IPS DF 6.9 (cell line): ENCODE results near the gene L3MBTL1.

ENCODE experiments used
- DNase-seq: peaks from one replicate; pipeline ENCODE4 v3.0.0-alpha.2; 2013; ENCODE audit warnings: low read depth, low spot score
- H3K27ac ChIP-seq: one replicate; pipeline ENCODE4 v1.5.1; 2013; ENCODE audit warnings: low read length, control low read depth
- H3K27me3 ChIP-seq: 2 replicates; pipeline ENCODE4 v1.6.1; 2013; ENCODE audit warnings: mild to moderate bottlenecking, low read length; ENCODE audit not compliant: control insufficient read depth, insufficient read depth
- H3K36me3 ChIP-seq: 2 replicates; pipeline ENCODE4 v1.6.1; 2013; ENCODE audit warnings: low read length; ENCODE audit not compliant: control insufficient read depth, insufficient read depth
- H3K4me1 ChIP-seq: 2 replicates; pipeline ENCODE4 v1.6.1; 2013; ENCODE audit warnings: low read length; ENCODE audit not compliant: control insufficient read depth, insufficient read depth
- H3K4me3 ChIP-seq: 2 replicates; pipeline ENCODE4 v1.5.1; 2013; ENCODE audit warnings: mild to moderate bottlenecking, low read length
- H3K9me3 ChIP-seq: 2 replicates; pipeline ENCODE4 v1.6.1; 2013; ENCODE audit warnings: low read length, inconsistent platforms; ENCODE audit not compliant: control insufficient read depth, insufficient read depth
- WGBS: extraction: QIAGEN DNeasy Blood & Tissue Kit; methylation state at CpG from one replicate; pipeline ENCODE4 v1.1.7; 2013; ENCODE audit warnings: mixed read lengths, missing lambda C conversion rate; ENCODE audit not compliant: insufficient read length, insufficient coverage; 5-methylcytosine and 5-hydroxymethylcytosine counted together

Gene L3MBTL1

GRCh38 chr20:43525021-43525420, 17.5 kb downstream of the L3MBTL1 start:
- Histone ChIP-seq H3K27me3 (no peaks in the 10 kb centered on the region), H3K4me3 (no peak overlapping the region), H3K36me3 (no peaks in the 10 kb centered on the region), H3K27ac (no peak overlapping the region), H3K4me1 (no peaks in the 10 kb centered on the region), H3K9me3 (no peaks in the 10 kb centered on the region)
- DNase-seq: no peak
- no CpG with 5 or more reads among the region's 5 CpGs for WGBS

GRCh38 chr20:43528258-43528875, 20.9 kb downstream of the L3MBTL1 start:
- Histone ChIP-seq H3K36me3 (no peaks in the 10 kb centered on the region), H3K9me3 (no peaks in the 10 kb centered on the region), H3K27ac (no peak overlapping the region), H3K4me1 (no peaks in the 10 kb centered on the region), H3K27me3 (no peaks in the 10 kb centered on the region), H3K4me3 (no peak overlapping the region)
- WGBS: no CpG with 5 or more reads among the region's 8 CpGs
- no peak for DNase-seq

DNA sequence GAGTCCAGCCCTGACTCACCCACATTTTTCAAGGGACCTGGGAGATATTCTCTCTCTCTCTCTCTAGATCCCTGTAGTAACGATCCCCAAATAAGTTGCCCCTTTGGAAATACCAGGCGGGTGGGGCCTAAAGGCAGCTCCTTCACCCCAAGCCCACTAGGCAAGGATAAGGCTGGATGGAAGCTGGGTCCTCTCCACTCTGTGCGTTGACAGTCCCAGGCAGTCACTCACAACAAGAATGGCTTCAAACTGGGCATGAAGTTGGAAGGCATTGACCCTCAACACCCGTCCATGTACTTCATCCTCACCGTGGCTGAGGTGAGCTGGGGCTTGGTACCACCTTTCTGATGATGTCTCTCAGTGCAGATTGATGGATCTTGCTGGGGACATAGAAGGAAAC, 21.6 kb downstream of the L3MBTL1 start:
- WGBS: no CpG with 5 or more reads among the region's 5 CpGs
- Histone ChIP-seq H3K27me3 (no peaks in the 10 kb centered on the region), H3K27ac (no peak overlapping the region), H3K4me3 (no peak overlapping the region), H3K4me1 (no peaks in the 10 kb centered on the region), H3K36me3 (no peaks in the 10 kb centered on the region), H3K9me3 (no peaks in the 10 kb centered on the region)
- no peak for DNase-seq

DNA sequence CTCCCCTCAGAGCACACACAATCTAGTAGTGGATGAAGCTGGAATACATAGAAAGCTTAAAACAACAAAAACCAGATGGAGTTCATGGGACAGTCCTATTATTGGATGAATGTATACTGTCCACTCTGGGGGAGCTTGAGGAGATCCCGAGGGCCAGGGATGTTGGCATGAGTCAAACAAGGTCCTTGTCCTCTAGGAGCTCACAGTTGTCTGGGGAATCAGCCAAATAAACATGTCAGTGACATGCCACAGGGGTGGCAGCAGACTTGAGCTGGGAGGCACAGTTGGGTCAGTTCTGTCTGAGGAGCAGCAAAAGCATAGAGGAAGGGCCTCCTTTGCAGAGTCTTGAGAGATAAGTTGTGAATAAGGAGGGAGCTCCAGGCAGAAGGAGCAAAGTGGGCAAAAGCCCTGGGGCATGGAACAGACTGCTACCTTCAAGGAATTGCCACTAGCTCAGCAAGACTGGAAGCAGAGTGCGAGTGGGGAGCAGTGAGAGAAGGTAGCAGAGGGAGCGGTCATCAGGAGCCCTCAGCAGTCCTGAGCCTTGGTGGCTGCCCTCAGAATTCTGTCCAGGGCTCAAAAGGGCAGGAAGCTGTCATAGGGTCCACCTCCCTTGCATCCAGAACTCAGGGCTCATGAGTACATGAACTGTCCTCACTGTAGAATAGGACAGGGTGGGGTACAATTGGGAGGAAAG, 22.1 kb downstream of the L3MBTL1 start:
- Histone ChIP-seq H3K27me3 (no peaks in the 10 kb centered on the region), H3K4me3 (no peak overlapping the region), H3K27ac (no peak overlapping the region), H3K36me3 (no peaks in the 10 kb centered on the region), H3K4me1 (no peaks in the 10 kb centered on the region), H3K9me3 (no peaks in the 10 kb centered on the region)
- WGBS: no CpG with 5 or more reads among the region's 3 CpGs
- DNase-seq: no peak

DNA sequence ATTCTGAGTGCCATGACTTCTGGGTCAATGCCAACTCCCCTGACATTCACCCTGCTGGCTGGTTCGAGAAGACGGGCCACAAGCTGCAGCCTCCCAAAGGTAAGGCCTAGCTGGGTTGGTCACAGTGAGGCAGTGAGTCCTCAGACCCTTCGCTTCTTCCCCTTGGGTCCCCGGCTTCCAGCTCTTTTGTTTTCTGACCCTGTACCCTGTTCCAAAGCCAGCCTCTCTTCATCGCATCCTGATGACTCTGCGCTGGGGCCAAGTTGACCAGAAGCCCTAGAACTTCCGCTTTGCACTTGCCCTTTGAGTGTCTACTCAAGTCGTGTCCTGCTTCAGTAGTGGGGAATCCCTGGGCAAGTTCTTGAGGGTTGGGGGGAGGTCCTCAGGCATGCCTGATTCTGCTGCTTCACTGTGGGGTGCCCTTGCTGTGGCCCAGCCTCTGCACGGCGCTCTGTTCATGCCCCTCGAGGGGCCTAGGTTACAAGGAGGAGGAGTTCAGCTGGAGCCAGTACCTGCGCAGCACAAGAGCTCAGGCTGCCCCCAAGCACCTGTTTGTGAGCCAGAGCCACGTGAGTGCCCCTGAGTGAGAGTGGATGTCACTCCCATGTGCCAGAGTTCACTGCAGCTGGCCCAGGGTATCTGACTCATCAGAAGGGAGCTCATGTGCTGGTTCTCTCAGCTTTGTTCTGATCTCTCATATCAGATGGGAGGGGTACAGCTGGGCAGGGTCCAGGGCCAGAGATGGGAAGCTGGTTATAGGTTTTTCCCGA, 23.0 kb downstream of the L3MBTL1 start:
- Histone ChIP-seq H3K9me3 (no peaks in the 10 kb centered on the region), H3K36me3 (no peaks in the 10 kb centered on the region), H3K27ac (no peak overlapping the region), H3K27me3 (no peaks in the 10 kb centered on the region), H3K4me3 (no peak overlapping the region), H3K4me1 (no peaks in the 10 kb centered on the region)
- no peak for DNase-seq
- no CpG with 5 or more reads among the region's 14 CpGs for WGBS

GRCh38 chr20:43531091-43531443, 23.6 kb downstream of the L3MBTL1 start:
- H3K9me3 ChIP-seq: no peaks in the 10 kb centered on the region
- H3K4me3 ChIP-seq: no peak overlapping the region
- no peak for DNase-seq
- H3K27me3 ChIP-seq: no peaks in the 10 kb centered on the region
- H3K27ac ChIP-seq: no peak overlapping the region
- no peaks in the 10 kb centered on the region for H3K4me1 ChIP-seq
- no peaks in the 10 kb centered on the region for H3K36me3 ChIP-seq

- Histone ChIP-seq H3K9me3 (no peaks in the 10 kb centered on the region), H3K4me1 (no peaks in the 10 kb centered on the region), H3K27ac (no peak overlapping the region), H3K27me3 (no peaks in the 10 kb centered on the region), H3K4me3 (no peak overlapping the region), H3K36me3 (no peaks in the 10 kb centered on the region)
- WGBS: no CpG with 5 or more reads among the region's 9 CpGs
- DNase-seq: no peak
Measured at GRCh38 chr20:43532416-43533055, 25.0 kb downstream of the L3MBTL1 start.

GRCh38 chr20:43533060-43533459, 25.6 kb downstream of the L3MBTL1 start:
- Histone ChIP-seq H3K27me3 (no peaks in the 10 kb centered on the region), H3K4me1 (no peaks in the 10 kb centered on the region), H3K9me3 (no peaks in the 10 kb centered on the region), H3K4me3 (no peak overlapping the region), H3K27ac (no peak overlapping the region), H3K36me3 (no peaks in the 10 kb centered on the region)
- DNase-seq: no peak

DNA sequence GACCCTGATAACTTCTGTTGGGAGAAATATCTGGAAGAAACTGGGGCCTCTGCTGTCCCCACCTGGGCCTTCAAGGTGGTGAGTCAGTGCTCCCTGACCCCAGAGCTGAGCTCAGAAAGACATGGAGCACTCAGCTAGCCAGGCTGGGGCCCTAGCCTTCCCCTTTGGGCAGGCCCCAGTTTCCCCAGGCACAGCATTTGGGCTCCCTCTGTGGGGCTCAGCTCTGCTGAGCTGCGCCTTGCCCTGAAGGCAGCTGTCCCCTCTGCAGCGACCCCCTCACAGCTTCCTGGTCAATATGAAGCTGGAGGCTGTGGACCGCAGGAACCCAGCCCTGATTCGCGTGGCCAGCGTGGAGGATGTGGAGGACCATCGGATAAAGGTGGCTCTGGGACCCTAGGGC, 26.5 kb downstream of the L3MBTL1 start:
- no peak for DNase-seq
- H3K27me3 ChIP-seq: no peaks in the 10 kb centered on the region
- H3K4me3 ChIP-seq: no peak overlapping the region
- no peaks in the 10 kb centered on the region for H3K4me1 ChIP-seq
- H3K36me3 ChIP-seq: no peaks in the 10 kb centered on the region
- H3K27ac ChIP-seq: no peak overlapping the region
- H3K9me3 ChIP-seq: no peaks in the 10 kb centered on the region
- no CpG with 5 or more reads among the region's 7 CpGs for WGBS

GRCh38 chr20:43534791-43535350, 27.4 kb downstream of the L3MBTL1 start:
- no peak overlapping the region for H3K27ac ChIP-seq
- no peak for DNase-seq
- no CpG with 5 or more reads among the region's 8 CpGs for WGBS
- no peaks in the 10 kb centered on the region for H3K36me3 ChIP-seq
- H3K4me3 ChIP-seq: no peak overlapping the region
- H3K9me3 ChIP-seq: no peaks in the 10 kb centered on the region
- no peaks in the 10 kb centered on the region for H3K4me1 ChIP-seq
- H3K27me3 ChIP-seq: no peaks in the 10 kb centered on the region
